GM23338 (cell line): Measurements from ENCODE around the gene AQP12B. TPM values are rescaled to one million over a fixed set of nuclear protein-coding genes. Genes with fewer than 3 reads are reported as not detected.

ENCODE experiments used
- ATAC-seq: fragments of 200-7000 bp; cut with Tn5 transposase; 3 replicates; pipeline ENCODE4 v1.9.1; 2020
- DNase-seq: peaks from one replicate; pipeline ENCODE4 v3.0.0-alpha.2; 2015; ENCODE audit warnings: low spot score
- H2AFZ ChIP-seq: fragments of 200-600 bp; sonication (generic); 2 replicates; pipeline ENCODE4 v1.8.0; 2016; ENCODE audit warnings: antibody characterized with exemption, mild to moderate bottlenecking, moderate library complexity
- H3F3A ChIP-seq: fragments of 200-600 bp; sonication (generic); replicated peaks from 2 replicates; pipeline ENCODE4 v1.8.0; 2017; ENCODE audit warnings: antibody characterized with exemption, mixed run types, low read depth
- H3K27ac ChIP-seq: fragments of 200-600 bp; sonication (generic); 2 replicates; pipeline ENCODE4 v1.6.1; 2016; ENCODE audit warnings: low read depth
- H3K27me3 ChIP-seq: fragments of 200-600 bp; sonication (generic); 2 replicates; pipeline ENCODE4 v1.8.0; 2016; ENCODE audit warnings: mild to moderate bottlenecking, mixed run types, moderate library complexity; ENCODE audit not compliant: insufficient read depth
- H3K36me3 ChIP-seq: fragments of 200-600 bp; sonication (generic); 2 replicates; pipeline ENCODE4 v1.8.0; 2016; ENCODE audit warnings: mild to moderate bottlenecking; ENCODE audit not compliant: insufficient read depth
- H3K4me1 ChIP-seq: fragments of 200-600 bp; sonication (generic); 2 replicates; pipeline ENCODE4 v1.8.0; 2016; ENCODE audit warnings: mild to moderate bottlenecking, moderate library complexity; ENCODE audit not compliant: insufficient read depth
- H3K4me2 ChIP-seq: fragments of 200-600 bp; sonication (generic); 2 replicates; pipeline ENCODE4 v1.7.1; 2017; ENCODE audit warnings: mixed run types
- H3K4me3 ChIP-seq: fragments of 200-600 bp; sonication (generic); 2 replicates; pipeline ENCODE4 v1.6.1; 2016; ENCODE audit warnings: mixed run types
- H3K79me2 ChIP-seq: fragments of 200-600 bp; sonication (generic); replicated peaks from 2 replicates; pipeline ENCODE4 v1.8.0; 2017; ENCODE audit warnings: mild to moderate bottlenecking; ENCODE audit not compliant: insufficient read depth
- H3K9me2 ChIP-seq: fragments of 200-600 bp; sonication (generic); 2 replicates; pipeline ENCODE4 v1.8.0; 2017; ENCODE audit not compliant: insufficient read depth
- H4K20me1 ChIP-seq: fragments of 200-600 bp; sonication (generic); replicated peaks from 2 replicates; pipeline ENCODE4 v1.8.0; 2017; ENCODE audit warnings: mild to moderate bottlenecking; ENCODE audit not compliant: insufficient read depth
- H3K27ac Mint-ChIP-seq: 2 replicates; pipeline ENCODE4 v1.8.0; 2020; ENCODE audit warnings: inconsistent platforms, mild to moderate bottlenecking, moderate library complexity, mixed read lengths
- H3K27me3 Mint-ChIP-seq: 3 replicates; pipeline ENCODE4 v1.8.0; 2022; ENCODE audit warnings: low read depth, mild to moderate bottlenecking, moderate library complexity, mixed read lengths, inconsistent platforms; ENCODE audit not compliant: insufficient read depth, poor library complexity
- H3K36me3 Mint-ChIP-seq: 3 replicates; pipeline ENCODE4 v1.8.0; 2021; ENCODE audit warnings: low read depth, mild to moderate bottlenecking, inconsistent platforms, moderate library complexity, mixed read lengths
- H3K4me1 Mint-ChIP-seq: 3 replicates; pipeline ENCODE4 v1.8.0; 2020; ENCODE audit warnings: mild to moderate bottlenecking, inconsistent platforms, mixed read lengths
- H3K4me3 Mint-ChIP-seq: 3 replicates; pipeline ENCODE4 v1.8.0; 2021; ENCODE audit warnings: moderate library complexity, mild to moderate bottlenecking, inconsistent platforms, mixed read lengths
- H3K9me3 Mint-ChIP-seq: 3 replicates; pipeline ENCODE4 v1.8.0; 2020; ENCODE audit warnings: moderate library complexity, mild to moderate bottlenecking, inconsistent platforms, mixed read lengths
- CREB1 ChIP-seq: fragments of 250-450 bp; sonication (Bioruptor Pico); IDR thresholded peaks from 2 replicates; pipeline ENCODE4 v1.5.0; 2020; ENCODE audit warnings: low read depth, mild to moderate bottlenecking, moderate library complexity
- CTCF ChIP-seq, 2 experiments: fragments of 200-600 bp in 1 of 2; sonication (generic) in 1 of 2; conservative IDR thresholded peaks; 2 replicates each; pipeline versions ENCODE4 v1.5.1 to v1.6.1; 2016 to 2017; ENCODE audit warnings: antibody characterized with exemption in 2 of 2, low read depth in 2 of 2, mild to moderate bottlenecking in 2 of 2, moderate library complexity in 1 of 2
- ETS1 ChIP-seq: IDR thresholded peaks from 2 replicates; pipeline ENCODE4 v1.6.1; 2016; ENCODE audit warnings: antibody characterized with exemption
- EZH2 ChIP-seq: fragments of 200-600 bp; sonication (generic); IDR thresholded peaks from one replicate; pipeline ENCODE4 v1.8.0; 2017; ENCODE audit warnings: antibody characterized with exemption, mild to moderate bottlenecking, low read depth; ENCODE audit not compliant: unreplicated experiment
- EZH2phosphoT487 ChIP-seq: fragments of 200-600 bp; sonication (generic); IDR thresholded peaks from one replicate; pipeline ENCODE4 v1.8.1; 2018; ENCODE audit warnings: antibody characterized with exemption; ENCODE audit not compliant: unreplicated experiment
- JUNB ChIP-seq: IDR thresholded peaks from one replicate; pipeline ENCODE4 v1.6.1; 2016; ENCODE audit warnings: antibody characterized with exemption; ENCODE audit not compliant: unreplicated experiment
- NANOG ChIP-seq: IDR thresholded peaks from 2 replicates; pipeline ENCODE4 v1.6.1; 2016; ENCODE audit warnings: antibody characterized with exemption, borderline replicate concordance
- POLR2AphosphoS5 ChIP-seq: IDR thresholded peaks from 2 replicates; pipeline ENCODE4 v1.6.1; 2016; ENCODE audit warnings: antibody characterized with exemption, low read depth
- REST ChIP-seq: IDR thresholded peaks from one replicate; pipeline ENCODE4 v1.6.1; 2018; ENCODE audit warnings: antibody characterized with exemption; ENCODE audit not compliant: unreplicated experiment
- STAT1 ChIP-seq: IDR thresholded peaks from one replicate; pipeline ENCODE4 v1.6.1; 2016; ENCODE audit warnings: antibody characterized with exemption; ENCODE audit not compliant: unreplicated experiment
- ZNF114 ChIP-seq: fragments of 250-450 bp; sonication (Bioruptor Pico); IDR thresholded peaks from 2 replicates; pipeline ENCODE4 v1.5.0; 2020; ENCODE audit warnings: mild to moderate bottlenecking, moderate library complexity
- ZNF331 ChIP-seq: fragments of 250-450 bp; sonication (Bioruptor Pico); IDR thresholded peaks from 2 replicates; pipeline ENCODE4 v1.5.0; 2020; ENCODE audit warnings: low read depth, mild to moderate bottlenecking, moderate library complexity
- ZNF462 ChIP-seq: fragments of 250-450 bp; sonication (Bioruptor Pico); IDR thresholded peaks from 2 replicates; pipeline ENCODE4 v1.5.0; 2020; ENCODE audit warnings: mild to moderate bottlenecking, moderate library complexity
- polyA plus RNA-seq: library from polyadenylated mRNA; unstranded; fragments of >200 nt; fragmentation: Nextera tagmentation; extraction: Ambion mirVana; gene quantifications from 2 replicates; pipeline ENCODE4 v1.2.1, GENCODE V29; 2016
- total RNA-seq: library from RNA; depleted of rRNA; stranded (reverse); fragments of >200 nt; shearing (Covaris generic); gene quantifications from 2 replicates; pipeline ENCODE4 v1.2.3, GENCODE V29; 2014

The AQP12B gene
- total and polyA plus RNA-seq, 2 experiments from 2014 or later: not detected

GRCh38 chr2:240689975-240690374, 7.3 kb upstream of the AQP12B start:
- H3K9me2 ChIP-seq: no peaks in the 10 kb centered on the region
- H3K36me3 Mint-ChIP-seq: no peaks in the 10 kb centered on the region
- peaks cover 4% of the 10 kb centered on the region for H3K27me3 Mint-ChIP-seq
- no peak overlapping the region for H2AFZ ChIP-seq
- H3K79me2 ChIP-seq: no peaks in the 10 kb centered on the region
- no peak for TF ChIP-seq JUNB
- TF ChIP-seq ZNF462 (CRISPR knock-in tag): no peak
- TF ChIP-seq POLR2AphosphoS5: no peak
- no peak for TF ChIP-seq ETS1
- no peak for TF ChIP-seq ZNF331 (CRISPR knock-in tag)
- TF ChIP-seq CREB1 (CRISPR knock-in tag): no peak
- no peak for TF ChIP-seq NANOG
- TF ChIP-seq ZNF114 (CRISPR knock-in tag): no peak
- no peak for TF ChIP-seq CTCF (conservative IDR thresholded peaks at IDR 0.05; ENCODE audit: low read depth in 2 of 2)
- no peak for TF ChIP-seq EZH2
- no peak for TF ChIP-seq EZH2phosphoT487
- no peak for TF ChIP-seq STAT1
- no peak for TF ChIP-seq REST
- no peak overlapping the region for H3K4me3 Mint-ChIP-seq
- H3K4me3 ChIP-seq: no peak overlapping the region
- no peak for ATAC-seq
- no peaks in the 10 kb centered on the region for H3F3A ChIP-seq
- H3K4me2 ChIP-seq: no peak overlapping the region
- no peak overlapping the region for H3K27ac Mint-ChIP-seq
- H4K20me1 ChIP-seq: no peaks in the 10 kb centered on the region
- H3K9me3 Mint-ChIP-seq: no peaks in the 10 kb centered on the region
- no peaks in the 10 kb centered on the region for H3K27me3 ChIP-seq
- DNase-seq: no peak
- no peaks in the 10 kb centered on the region for H3K36me3 ChIP-seq
- no peak overlapping the region for H3K27ac ChIP-seq
- H3K4me1 ChIP-seq: no peaks in the 10 kb centered on the region
- H3K4me1 Mint-ChIP-seq: peaks cover 2% of the 10 kb centered on the region; the same call in 1 of the 3 replicates
